SW 1271 (cell line): Measurements from ENCODE around the gene KIF26A.

Source experiments
- DNase-seq, 2 experiments: peaks; one replicate each; lab custom pipeline; 2025; lab: John Stamatoyannopoulos, UW

KIF26A gene

DNA sequence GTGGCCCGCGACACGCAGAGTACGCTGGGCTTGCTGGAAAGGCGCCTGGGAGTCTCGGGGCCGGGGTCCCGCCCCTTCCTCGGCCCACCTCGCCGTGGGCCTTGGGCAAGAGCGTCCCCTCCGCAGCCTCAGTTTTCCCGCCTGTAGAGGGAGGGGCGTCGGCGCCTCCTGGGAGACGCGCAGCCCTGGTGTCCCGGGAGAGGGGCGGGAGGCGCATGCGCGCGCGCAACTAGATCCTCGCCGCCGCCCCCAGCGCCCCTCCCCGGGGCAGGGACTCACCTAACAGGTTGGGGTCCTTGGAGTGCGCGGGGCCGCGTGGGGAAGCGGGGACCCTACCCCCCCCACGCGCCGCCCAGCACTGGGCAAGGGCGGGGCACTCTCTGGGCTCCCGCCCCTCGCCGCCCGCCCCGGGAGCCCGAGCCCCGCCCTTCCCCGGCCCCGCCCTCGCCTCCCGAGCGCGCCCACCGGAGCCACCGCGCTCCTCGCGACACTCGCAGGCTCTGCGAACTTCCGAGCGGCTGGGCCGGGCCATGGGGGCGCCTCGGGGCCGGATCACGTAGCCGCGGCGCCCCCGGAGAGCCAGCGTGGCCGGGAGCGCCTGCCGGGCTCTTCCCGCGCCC is at the start of gene KIF26A:
Gene KIF26A (plus strand): TSS at position 490 of the 620 bp plus-strand sequence. CDS start 136 bp downstream, outside the sequence.
- peak; percentile 58 to 66 for DNase-seq

DNA sequence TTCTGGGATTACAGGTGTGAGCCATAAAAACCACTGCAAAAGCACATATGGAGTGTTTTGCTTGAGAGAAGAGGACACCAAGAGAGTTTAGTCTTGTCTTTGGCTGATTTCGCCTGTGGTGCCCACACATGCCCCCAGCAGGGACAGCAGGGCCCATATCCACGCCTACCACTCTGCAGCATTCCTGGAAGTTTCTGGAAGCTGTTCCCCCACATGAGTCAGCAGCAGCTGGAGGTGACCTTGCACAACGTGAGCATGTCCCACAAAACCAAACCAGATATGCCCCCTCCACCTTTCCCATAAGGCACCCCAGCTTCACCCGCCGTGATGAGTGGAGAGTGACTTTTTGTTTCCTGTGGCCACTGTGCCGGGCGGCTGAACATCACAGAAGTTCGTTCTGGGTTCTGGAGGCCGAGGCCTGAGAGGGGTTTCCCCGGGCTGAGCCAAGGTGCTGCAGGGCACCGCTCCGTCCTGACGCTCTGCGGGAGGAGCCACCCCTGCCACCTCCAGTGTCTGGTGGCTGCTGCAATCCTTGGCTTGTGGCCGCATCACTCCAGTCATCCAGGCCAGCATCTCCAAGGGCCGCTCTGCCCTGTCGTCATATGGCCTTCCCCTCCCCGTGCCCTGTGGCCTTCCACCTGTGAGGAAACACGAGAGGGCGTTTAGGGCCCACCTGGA is 48.2 kb upstream of the KIF26A start:
- DNase-seq, result no peak

DNA sequence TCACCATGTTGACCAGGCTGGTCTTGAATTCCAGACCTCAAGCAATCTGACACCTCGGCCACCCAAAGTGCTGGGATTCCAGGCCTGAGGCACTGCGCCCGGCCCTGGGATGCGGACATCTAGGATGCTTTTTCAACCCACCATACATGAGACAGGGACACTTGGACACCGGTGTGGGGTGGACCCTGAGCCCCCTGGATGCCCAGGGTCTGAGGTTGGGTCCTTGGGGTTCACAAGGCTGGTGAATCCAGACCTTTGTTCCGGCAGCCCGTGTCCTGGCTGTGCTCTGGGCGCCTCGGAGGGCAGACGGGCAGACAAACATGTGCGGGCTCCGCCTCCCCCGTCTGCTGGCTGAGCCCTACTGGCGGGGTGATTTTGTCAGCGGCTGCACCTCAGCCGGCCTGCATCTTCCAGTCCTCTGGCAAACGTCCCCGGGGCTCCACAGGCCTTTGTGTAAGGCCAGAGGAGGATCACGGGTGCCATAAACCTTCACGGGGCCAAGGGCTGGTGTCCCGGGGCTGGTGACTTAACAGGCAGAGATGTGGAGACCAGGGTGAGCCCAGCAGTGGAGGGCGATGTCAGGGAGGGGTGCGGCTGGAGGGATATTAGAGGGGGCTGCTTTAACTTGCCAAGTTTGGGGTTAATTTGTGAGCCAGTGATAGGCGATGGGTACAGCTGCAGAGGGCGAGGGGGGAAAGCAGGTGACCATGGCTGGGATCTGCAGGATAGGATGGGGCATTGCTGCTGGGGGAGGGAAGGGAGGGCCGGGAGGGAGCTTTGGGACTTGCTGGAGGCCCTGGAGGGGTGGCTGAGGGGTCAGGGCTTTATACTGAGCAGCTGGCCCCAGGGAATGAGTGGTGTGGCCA is 47.1 kb upstream of the KIF26A start:
- DNase-seq, result no peak

DNA sequence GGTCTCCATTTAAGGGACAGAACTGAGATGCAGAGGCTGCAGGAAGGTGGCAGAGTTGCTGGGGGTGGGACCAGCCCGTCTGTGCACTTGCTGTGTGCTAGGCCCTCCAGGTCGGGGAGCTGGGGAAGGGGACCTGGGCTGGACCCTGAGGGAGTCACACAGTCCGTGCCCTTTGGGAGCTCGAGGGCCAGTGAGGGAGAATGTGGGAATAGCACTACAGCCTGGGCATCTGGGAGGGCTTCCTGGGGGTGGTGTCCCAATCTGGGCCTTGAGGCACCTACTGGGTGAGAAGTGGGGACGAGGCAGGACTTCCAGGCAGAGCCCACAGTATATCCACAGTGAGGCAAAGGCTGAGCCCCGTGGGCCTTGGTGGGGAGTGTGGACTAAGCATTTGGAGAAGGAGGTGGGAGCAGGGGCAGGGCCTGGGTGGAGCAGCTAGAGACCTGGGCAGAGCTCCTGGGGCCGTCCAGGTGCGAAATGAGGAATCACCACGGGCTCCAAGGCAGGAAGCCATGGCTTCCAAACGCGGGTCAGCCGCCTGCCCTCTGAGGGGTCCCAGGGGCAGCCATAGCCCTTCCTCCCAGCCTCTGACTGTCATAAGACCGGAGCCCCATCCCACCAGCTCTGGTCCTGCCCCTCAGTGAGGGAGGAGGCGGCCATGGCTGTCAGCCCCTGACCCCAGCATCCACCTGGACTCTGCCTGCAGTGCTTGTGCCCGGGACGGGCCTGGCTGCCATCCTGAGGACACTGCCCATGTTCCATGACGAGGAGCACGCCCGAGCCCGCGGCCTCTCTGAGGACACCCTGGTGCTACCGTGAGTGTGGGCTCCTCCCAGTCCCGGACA is 46.2 kb upstream of the KIF26A start:
- no peak for DNase-seq

DNA sequence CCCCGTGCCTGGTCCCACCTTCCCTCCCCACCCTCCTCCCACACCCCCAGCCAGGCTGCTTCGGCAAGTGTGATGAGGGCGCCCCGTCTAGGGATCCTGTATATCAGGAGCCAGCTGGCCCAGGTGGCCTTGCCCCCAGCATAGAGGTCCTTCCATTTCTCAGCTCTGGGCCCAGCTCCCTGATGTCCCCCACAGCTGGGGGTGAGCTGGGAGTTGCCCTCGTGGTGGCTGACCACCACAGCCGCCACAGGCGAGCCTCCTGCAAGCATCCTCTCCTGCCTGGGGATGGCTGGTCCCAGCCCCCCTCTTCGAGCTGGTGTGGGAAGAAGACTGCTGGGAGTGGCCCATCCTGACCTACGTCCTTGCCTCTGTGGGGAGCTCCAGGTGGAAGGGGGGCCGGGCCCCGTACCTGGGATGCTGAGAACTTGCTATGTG is 45.4 kb upstream of the KIF26A start:
- no peak for DNase-seq

DNA sequence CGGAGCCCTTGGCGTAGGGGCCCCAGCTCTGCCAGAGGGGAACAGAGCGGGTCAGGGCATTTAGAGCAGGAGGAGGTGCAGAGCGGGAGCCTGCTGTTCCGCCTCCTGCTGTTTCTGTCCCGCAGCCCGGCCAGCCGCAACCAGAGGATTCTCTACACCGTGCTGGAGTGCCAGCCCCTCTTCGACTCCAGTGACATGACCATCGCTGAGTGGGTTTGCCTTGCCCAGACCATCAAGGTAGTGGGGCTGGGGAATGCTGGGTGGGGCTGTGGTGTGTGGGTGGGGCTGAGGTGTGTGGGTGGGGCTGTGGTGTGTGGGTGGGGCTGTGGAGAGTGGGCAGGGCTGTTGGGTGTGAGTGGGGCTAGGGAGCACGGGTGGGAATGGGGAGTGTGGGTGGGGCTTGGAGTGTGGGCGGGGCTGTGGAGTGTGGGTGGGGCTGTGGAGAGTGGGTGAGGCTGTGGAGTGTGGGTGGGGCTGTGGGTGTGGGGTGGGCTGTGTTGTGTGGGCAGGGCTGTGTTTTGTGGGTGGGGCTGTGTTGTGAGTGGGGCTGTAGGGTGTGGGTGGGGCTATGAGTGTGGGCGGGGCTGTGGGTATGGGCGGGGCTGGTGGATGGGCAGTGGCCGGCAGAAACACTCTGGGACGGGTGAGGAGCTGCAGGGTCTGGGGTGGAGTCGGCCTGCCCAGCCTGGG is 44.9 kb upstream of the KIF26A start:
- no peak for DNase-seq

DNA sequence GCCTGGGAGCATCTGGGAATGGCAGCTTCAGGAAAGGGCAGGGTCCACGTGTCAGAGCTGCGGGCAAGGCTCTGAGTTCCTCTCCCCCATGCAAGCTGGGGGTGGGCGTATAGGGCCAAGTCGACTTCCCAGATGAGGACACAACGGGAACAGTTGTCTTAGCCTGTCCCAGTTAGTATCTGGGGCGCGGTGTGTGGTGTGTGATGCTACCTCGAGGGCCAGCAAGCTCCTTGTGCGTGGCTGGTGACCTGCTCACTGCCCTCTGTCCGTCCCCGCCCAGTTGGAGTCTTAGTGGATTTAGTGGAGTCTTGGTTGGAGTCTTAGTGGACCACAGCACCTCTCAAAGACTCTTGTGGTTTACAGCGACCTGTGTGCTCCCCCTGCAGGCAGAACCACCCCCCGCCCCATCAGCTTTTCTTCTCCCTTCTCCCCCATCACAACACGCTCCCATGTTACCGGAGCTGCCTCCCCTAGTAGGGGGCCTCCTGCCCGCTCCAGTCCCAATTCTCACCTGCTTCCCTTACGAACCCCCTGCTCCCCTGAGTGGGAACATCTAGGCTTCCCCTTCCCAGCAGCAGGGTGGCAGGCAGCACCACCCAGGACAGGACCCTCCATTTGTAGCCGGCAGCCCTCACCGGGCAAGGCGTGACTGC is 44.2 kb upstream of the KIF26A start:
- no peak for DNase-seq

DNA sequence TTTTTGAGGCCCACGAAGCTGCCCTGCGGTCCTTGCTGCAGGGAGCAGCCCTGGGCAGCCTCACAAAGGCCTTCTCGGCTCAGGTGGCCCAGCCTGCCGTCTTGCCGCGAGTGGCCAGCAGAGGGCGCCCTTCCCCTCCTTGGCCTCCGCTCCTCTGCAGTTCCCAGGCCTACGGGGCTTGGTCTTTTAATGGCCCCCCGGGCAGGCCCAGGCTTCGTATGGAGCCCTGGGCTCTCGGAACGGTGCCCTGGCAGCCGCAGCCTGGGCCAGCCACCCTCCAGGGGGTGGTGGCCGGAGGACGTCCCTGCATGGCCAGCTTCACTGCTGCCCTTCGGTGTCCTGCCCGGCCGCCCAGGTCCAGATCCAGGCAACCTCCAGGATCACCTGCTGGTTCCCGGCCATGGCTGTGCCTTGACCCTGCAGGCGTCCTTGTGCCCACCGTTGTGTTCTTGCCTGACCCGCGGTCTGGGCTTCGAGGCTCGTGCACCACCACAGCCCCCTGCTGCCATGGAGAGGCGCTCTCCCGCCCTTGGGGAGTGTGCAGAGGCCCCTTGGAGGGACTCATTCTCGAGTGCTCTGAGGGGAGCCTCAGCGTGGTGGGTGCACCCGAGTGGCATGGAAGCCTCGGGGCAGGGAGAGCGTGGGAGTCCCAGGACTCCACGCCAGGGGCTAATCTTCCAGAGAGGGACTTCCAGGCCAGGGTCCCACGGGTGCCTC is 43.5 kb upstream of the KIF26A start:
- DNase-seq, result peak in 1 of 2 experiments; percentile 18

DNA sequence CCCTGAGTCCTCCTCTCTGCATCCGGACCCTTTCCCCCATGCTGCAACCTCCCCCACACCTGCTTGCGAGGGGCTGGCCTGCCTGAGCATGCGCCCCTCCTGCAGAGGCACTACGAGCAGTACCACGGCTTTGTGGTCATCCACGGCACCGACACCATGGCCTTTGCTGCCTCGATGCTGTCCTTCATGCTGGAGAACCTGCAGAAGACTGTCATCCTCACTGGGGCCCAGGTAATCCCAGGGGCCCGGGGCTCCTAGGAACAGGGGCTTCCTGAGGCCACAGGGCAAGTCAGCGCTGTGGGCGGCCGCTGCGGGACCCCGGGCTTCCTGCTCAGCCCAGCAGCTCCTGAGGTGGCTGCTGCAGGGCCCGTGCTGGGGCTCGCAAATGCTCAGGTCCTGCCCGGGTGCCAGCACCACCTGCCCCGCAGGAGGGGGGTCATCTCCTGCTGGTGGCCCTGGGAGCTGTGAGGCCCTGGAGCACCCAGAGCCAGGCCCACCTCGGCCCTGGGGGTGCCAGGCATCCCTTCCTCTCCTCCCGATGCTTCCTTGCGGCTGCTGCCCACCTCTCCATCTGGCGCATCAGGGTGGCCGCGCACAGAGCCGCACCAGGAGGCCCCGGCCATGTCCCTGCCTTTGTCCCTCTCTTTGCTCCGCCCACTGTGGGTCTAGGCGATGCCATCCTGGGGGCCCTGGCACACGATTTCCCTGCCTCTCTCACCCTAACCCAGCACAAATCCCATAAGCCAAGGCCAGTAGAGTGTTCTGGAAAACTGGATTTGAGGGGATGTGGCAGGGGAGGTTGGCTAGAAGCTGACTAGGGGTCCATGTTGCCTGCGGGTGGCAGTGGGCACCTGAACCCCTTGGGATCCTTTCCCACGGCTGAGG is 42.7 kb upstream of the KIF26A start:
- no peak for DNase-seq

DNA sequence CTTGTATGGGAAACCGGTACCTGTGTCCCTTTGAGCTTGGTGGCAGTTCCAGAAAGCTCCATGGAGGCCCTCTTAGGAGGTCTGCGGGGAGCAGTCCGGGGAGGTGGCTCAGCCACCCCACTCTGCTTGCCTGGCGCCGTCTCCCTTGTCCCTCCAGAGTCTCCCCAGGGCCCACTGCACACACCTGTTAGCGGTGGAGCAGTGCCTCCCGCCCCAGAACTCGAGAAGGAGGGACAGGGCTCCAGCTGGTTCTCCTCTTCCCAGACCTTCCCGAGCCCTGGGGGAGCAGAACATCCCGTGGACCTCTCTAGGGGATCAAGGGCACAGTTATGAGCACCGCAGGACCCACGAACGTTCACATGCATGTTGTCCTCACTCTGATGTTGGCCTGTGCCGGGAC is 42.1 kb upstream of the KIF26A start:
- DNase-seq, result no peak

DNA sequence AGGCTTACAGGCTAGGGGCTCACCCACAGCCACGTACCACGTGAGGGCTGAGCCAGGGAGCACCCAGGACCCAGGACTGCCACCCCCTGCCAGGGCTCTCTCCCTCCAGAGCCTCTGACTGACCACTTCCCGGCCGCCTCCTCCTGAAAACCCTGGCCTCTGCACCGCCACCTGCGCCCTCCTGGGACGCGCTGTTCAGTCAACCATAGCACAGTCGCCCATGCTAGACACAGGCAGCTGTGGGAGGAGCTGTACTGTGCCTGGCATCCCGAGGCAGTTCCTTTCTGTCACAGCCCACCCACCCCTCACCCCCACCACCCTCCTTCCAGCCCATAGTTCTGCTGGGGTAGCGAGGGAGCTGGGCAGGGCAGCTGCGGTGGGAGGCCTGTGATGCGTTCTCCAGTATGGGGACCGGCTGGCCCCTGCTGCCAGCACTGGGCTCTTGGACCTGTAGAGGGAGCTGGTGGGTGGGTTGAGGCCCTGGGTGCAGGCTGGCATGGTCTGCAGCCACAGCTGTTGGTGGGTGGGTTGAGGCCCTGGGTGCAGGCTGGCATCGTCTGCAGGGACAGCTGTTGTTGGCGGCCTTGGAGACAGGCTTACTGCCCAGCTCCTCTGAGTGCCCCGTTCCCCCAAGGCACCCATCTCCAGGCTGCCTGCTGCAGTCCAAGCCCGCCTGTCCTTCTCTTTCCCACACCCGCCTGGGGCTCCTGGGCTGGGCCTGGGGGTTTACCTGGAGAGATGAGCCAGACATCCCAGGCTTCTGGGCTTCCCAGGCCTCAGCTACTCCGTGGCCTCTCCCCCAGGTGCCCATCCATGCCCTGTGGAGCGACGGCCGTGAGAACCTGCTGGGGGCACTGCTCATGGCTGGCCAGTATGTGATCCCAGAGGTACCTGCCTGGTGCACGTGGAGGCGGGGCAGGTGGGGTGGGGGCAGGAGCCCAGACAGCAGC is 41.4 kb upstream of the KIF26A start:
- DNase-seq, result no peak

DNA sequence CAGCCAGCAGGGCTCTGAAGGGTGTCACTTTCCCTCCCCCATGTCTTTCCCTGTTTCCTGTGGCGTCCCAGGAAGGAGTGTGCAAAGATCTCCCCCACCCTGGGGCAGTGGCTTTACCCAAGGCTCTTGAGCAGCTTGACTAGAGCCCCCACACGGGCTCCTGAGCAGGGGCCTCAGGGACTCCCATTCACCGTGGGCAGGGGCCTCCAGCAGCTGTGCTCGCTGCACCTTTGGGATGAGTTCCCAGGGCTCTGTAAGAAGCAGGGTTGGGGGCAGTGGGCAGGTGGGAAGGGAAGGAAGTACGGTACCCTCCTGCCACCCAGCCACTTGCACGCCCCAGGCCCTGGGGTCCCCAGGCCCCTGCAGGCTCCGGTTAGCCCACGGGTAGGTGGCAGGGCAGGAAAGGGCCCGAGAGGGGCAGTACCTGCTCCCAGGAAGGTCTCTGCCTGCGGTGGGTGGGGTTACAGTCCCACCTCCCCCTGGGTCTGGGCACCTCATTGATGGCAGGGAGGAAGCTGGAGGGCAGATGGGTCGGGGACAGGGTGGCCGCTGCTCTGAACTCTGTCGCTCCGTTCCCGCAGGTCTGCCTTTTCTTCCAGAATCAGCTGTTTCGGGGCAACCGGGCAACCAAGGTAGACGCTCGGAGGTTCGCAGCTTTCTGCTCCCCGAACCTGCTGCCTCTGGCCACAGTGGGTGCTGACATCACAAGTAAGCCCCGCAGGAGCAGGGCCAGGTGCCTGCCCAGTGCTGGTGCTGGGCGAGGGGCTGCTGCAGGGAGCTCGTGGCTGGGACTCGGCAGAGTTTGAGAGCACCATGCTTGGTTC is 39.9 kb upstream of the KIF26A start:
- no peak for DNase-seq

DNA sequence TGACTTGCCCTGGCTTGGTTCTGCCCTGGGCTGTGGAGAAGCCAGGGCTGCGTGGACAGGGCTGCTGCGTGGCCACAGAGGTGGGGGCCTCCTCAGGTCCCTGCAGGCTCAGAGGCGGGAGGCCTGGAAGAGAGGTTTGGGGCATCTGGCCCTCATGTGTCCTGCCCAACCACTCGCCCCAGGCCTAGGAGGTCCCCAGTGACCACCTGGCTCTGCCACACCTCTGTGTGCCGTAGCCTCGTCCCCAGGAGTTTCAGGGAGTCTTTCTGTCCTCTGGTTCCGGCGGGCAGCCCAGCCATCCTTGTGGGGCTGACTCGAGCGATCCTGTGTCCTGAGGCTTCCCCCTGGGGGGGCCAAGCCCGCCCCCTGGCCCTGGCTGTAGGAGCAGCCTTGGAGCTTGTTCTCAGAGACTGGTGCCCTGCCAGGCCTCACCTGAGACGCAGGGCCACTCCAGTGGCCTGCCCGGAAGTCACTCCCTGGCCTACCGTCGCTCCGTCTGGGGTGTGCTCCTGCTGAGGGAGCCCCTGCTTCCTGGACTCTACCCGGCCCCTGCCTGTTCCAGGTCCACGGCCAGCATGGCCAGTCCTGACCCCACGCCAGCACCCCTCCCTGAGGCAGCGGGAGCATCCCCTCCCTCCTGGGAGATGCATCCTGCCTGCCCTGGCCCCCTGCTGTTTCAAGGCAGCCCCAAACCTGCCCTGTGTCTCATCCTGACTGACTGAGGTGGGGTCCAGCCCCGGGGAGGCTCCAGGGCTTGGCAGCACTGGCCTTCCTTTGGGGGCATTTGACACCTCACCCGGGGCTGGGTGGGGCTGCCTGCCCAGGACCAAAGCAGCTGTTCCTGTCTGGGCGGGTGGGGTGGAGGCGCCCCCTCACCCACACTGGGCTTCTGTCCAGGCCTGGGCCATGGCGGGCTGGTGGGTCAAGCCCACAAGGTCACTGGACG is 39.0 kb upstream of the KIF26A start:
- no peak for DNase-seq

DNA sequence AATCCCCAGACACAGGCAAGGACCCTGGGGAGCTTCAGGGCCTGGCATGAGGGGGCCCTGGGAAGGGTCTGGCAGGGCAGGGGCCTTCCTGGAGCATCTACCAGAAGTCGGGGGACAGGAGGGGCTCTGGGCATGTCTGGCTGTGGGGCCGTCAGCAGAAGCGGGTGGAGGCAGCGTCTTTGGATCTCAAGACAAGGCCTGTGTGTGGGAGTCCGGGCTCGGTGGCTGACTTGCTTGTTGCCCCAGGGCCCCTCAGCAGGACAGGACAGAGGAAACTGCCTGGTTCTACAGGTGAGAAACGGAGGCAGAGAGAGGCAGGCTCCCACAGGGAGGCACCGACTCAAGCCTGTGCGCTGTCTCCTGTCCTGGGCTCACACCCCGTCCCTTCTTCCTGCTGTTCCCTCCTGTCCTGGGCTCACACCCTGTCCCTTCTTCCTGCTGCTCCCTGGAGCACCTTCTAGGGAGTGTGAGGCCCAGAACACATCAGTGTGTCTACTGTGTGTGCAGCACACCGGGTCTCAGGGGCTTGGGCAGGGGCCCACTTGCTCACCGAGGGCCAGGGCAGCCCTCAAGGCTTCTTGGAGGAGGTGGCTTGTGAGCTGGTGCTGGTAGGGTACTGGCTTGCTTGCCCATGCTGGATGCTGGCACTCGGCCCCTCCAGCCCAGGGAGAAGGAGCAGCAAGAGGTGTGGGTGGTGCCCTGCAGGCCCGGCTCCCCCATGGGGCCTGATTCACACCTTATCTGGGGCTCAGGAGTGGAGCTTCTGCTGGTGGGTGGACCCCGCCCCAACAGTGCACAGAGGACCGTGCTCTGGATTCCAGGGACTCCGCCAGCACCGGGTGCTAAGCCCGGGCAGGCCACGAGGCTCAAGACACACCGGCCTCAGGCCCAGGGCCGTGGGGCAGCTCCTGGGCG is 38.0 kb upstream of the KIF26A start:
- DNase-seq, result no peak

DNA sequence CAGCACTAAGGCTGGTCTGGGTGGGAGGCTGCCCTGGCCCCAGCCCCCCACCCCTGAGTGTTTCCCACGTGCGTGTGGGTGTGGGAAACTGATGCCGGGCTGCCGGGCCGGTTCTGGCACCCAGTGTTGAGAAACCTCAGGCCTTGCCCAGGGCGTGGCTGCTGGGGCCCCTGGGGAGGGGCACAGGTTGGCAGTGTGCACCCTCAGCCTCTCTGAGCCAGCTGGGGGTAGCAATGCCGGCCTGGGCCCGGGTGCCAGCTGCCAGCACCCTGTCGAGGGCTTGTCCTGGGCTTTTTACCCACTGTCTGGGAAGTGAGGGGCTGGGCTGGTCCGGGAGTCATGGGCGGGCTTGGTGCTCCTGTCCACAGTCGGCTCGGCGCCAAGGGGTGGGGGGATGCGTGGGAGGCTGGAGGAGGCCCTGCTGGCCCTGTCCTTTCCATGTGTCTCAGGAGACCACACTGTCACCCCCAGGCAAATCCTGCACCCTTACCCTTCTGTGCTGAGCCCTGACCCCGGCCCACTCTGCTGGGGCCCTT is 37.2 kb upstream of the KIF26A start:
- no peak for DNase-seq
